Tibial nerve (tissue), 4 donors: Measurements from ENCODE around the gene EEF1AKMT4. TPM values are rescaled to one million over a fixed set of nuclear protein-coding genes. Genes with fewer than 3 reads are reported as not detected.
A peak's percentile ranks its signal among the peaks of the same experiment; 100 is the strongest.

Experiments used
- DNase-seq, 2 donors: peaks; one replicate each; pipeline ENCODE4 v3.0.0-alpha.2; 2019; ENCODE audit warnings: low spot score in 2 of 2
- H3K27ac ChIP-seq, 4 donors: fragments of 200-600 bp; sonication (generic) in 3 of 4; one replicate each; pipeline ENCODE4 v1.5.1; 2017 to 2019; ENCODE audit warnings: mild to moderate bottlenecking in 1 of 4
- H3K27me3 ChIP-seq, 2 donors: fragments of 200-600 bp; sonication (generic) in 1 of 2; one replicate each; pipeline versions ENCODE4 v1.5.1 to v1.6.0; 2017 to 2019
- H3K36me3 ChIP-seq, 3 donors: fragments of 200-600 bp; sonication (generic); one replicate each; pipeline ENCODE4 v1.5.1; 2018 to 2019
- H3K4me1 ChIP-seq, 4 donors: fragments of 200-600 bp; sonication (generic) in 3 of 4; one replicate each; pipeline ENCODE4 v1.5.1; 2017 to 2019
- H3K4me3 ChIP-seq, 4 donors: fragments of 200-600 bp; sonication (generic) in 3 of 4; one replicate each; pipeline ENCODE4 v1.5.1; 2017 to 2019; ENCODE audit warnings: mild to moderate bottlenecking in 1 of 4, moderate library complexity in 1 of 4
- H3K9me3 ChIP-seq, 4 donors: fragments of 200-600 bp; sonication (generic) in 3 of 4; one replicate each; pipeline ENCODE4 v1.5.1; 2017 to 2019
- CTCF ChIP-seq, 5 experiments: fragments of 200-600 bp in 3 of 5; fragments of 450-650 bp in 2 of 5; sonication (generic) in 3 of 5; IDR thresholded peaks; one replicate each; pipeline ENCODE4 v1.5.1; 2016 to 2019; ENCODE audit warnings: antibody characterized with exemption in 5 of 5, mild to moderate bottlenecking in 3 of 5, moderate library complexity in 2 of 5
- EP300 ChIP-seq, 2 donors: sonication (generic); formaldehyde crosslinking; IDR thresholded peaks; one replicate each; pipeline ENCODE4 v1.6.1; 2017; ENCODE audit warnings: antibody characterized with exemption in 2 of 2, mild to moderate bottlenecking in 1 of 2
- POLR2A ChIP-seq, 2 donors: fragments of 450-650 bp; IDR thresholded peaks; one replicate each; pipeline ENCODE4 v1.6.1; 2017; ENCODE audit warnings: antibody characterized with exemption in 2 of 2, mild to moderate bottlenecking in 2 of 2, moderate library complexity in 2 of 2
- WGBS, 2 donors: methylation state at CpG; one replicate each; pipeline ENCODE4 v1.1.5; 2018; 5-methylcytosine and 5-hydroxymethylcytosine counted together
- total RNA-seq, 4 donors: library from RNA; depleted of rRNA; stranded (reverse); fragments of >200 nt; gene quantifications; one replicate each; pipeline ENCODE4 v1.1.0, GENCODE V29; 2016

Gene EEF1AKMT4
- total RNA-seq, 4 donors from 2014 or later, result 0.98 to 4.8 (median 2.5) TPM

GRCh38 chr3:184277366-184277765 lies 27.9 kb downstream of the EEF1AKMT4 start:
- Histone ChIP-seq H3K9me3 (no peaks in the 10 kb centered on the region), H3K36me3 (no peaks in the 10 kb centered on the region), H3K4me3 (no peak overlapping the region), H3K27ac (no peak overlapping the region), H3K27me3 (peaks cover 0 to 50% of the 10 kb centered on the region in 2 donors), H3K4me1 (peaks cover 0 to 4% (median 0%) of the 10 kb centered on the region in 4 donors)
- TF ChIP-seq EP300 (IDR thresholded peaks at IDR 0.05) (no peak), POLR2A (IDR thresholded peaks at IDR 0.05) (no peak), CTCF (IDR thresholded peaks at IDR 0.05) (no peak)
- DNase-seq, result no peak
- WGBS, 2 donors, result 90 to 92% methylated on average over 6 of the region's 6 CpGs

GRCh38 chr3:184282941-184283340 lies 33.5 kb downstream of the EEF1AKMT4 start:
- no peaks in the 10 kb centered on the region for H3K36me3 ChIP-seq
- WGBS, 2 donors, result 89 to 92% methylated on average over 4 of the region's 4 CpGs
- no peak overlapping the region for H3K4me3 ChIP-seq
- H3K27ac ChIP-seq, result no peak overlapping the region
- no peak for DNase-seq
- no peak for TF ChIP-seq POLR2A (IDR thresholded peaks at IDR 0.05)
- no peak for TF ChIP-seq CTCF (IDR thresholded peaks at IDR 0.05)
- TF ChIP-seq EP300 (IDR thresholded peaks at IDR 0.05), result no peak
- no peaks in the 10 kb centered on the region for H3K9me3 ChIP-seq
- no peaks in the 10 kb centered on the region for H3K4me1 ChIP-seq
- peaks cover 0 to 33% of the 10 kb centered on the region in 2 donors for H3K27me3 ChIP-seq

GRCh38 chr3:184283681-184284080 lies 34.2 kb downstream of the EEF1AKMT4 start:
- Histone ChIP-seq H3K36me3 (no peaks in the 10 kb centered on the region), H3K4me3 (no peak overlapping the region), H3K27ac (no peak overlapping the region), H3K9me3 (no peaks in the 10 kb centered on the region), H3K27me3 (peaks cover 0 to 31% of the 10 kb centered on the region in 2 donors), H3K4me1 (no peaks in the 10 kb centered on the region)
- 92 to 93% methylated on average over 7 to 8 of the region's 8 CpGs for WGBS, 2 donors
- TF ChIP-seq EP300 (IDR thresholded peaks at IDR 0.05) (no peak), POLR2A (IDR thresholded peaks at IDR 0.05) (no peak), CTCF (IDR thresholded peaks at IDR 0.05) (no peak)
- DNase-seq, result no peak

GRCh38 chr3:184284696-184285095 lies 35.2 kb downstream of the EEF1AKMT4 start:
- Histone ChIP-seq H3K27me3 (peaks cover 0 to 42% of the 10 kb centered on the region in 2 donors), H3K4me1 (peaks cover 0 to 4% (median 0%) of the 10 kb centered on the region in 4 donors), H3K27ac (no peak overlapping the region), H3K4me3 (no peak overlapping the region), H3K9me3 (no peaks in the 10 kb centered on the region), H3K36me3 (no peaks in the 10 kb centered on the region)
- TF ChIP-seq EP300 (IDR thresholded peaks at IDR 0.05) (no peak), CTCF (IDR thresholded peaks at IDR 0.05) (no peak), POLR2A (IDR thresholded peaks at IDR 0.05) (no peak)
- 14 to 17% methylated on average over 4 of the region's 4 CpGs for WGBS, 2 donors
- DNase-seq, result no peak

GRCh38 chr3:184289426-184289938 lies 40.0 kb downstream of the EEF1AKMT4 start:
- Histone ChIP-seq H3K27me3 (peaks cover 0 to 48% of the 10 kb centered on the region in 2 donors), H3K9me3 (no peaks in the 10 kb centered on the region), H3K36me3 (no peaks in the 10 kb centered on the region), H3K4me1 (peaks cover 0 to 4% (median 0%) of the 10 kb centered on the region in 4 donors), H3K27ac (no peak overlapping the region), H3K4me3 (no peak overlapping the region)
- TF ChIP-seq POLR2A (IDR thresholded peaks at IDR 0.05), result no peak
- peak in 4 of 5 experiments; percentile 33 to 56 (median 39) for TF ChIP-seq CTCF (IDR thresholded peaks at IDR 0.05)
- no peak for TF ChIP-seq EP300 (IDR thresholded peaks at IDR 0.05)
- 8 to 10% methylated on average over 10 of the region's 10 CpGs for WGBS, 2 donors
- peak in 1 of 2 donors; percentile 37 for DNase-seq
